ENCODE measurements around the gene MBD5. TPM values are rescaled to one million over a fixed set of nuclear protein-coding genes. Genes with fewer than 3 reads are reported as not detected.

The MBD5 gene
- total RNA-seq, 1 experiment from 2014 or later, result 12.6 TPM

GRCh38 chr2:148507970-148508369 is 487.1 kb downstream of the MBD5 start:
- no peak overlapping the region for H3K4me3 ChIP-seq
- no peak for DNase-seq (ENCODE audit: low read depth in 1 of 2, low spot score in 2 of 2)
- no peaks in the 10 kb centered on the region; the same call in 1 of the 2 replicates for H3K9me3 ChIP-seq (replicated peaks)
- H3K27ac ChIP-seq, result no peak overlapping the region
- no peaks in the 10 kb centered on the region for H3K27me3 ChIP-seq (replicated peaks)
- no peaks in the 10 kb centered on the region for H3K36me3 ChIP-seq
- peaks cover 9% of the 10 kb centered on the region for H3K4me1 ChIP-seq (replicated peaks)

- no peak overlapping the region for H3K4me3 ChIP-seq
These were observed 488.0 kb downstream of the MBD5 start for GRCh38 chr2:148508878-148509287.

GRCh38 chr2:148509288-148509902 is 488.5 kb downstream of the MBD5 start:
- H3K27ac ChIP-seq, result no peak overlapping the region
- H3K36me3 ChIP-seq, result no peaks in the 10 kb centered on the region
- no peaks in the 10 kb centered on the region for H3K27me3 ChIP-seq (replicated peaks)
- DNase-seq (ENCODE audit: low read depth in 1 of 2, low spot score in 2 of 2), result peak; percentile 74 to 78
- H3K9me3 ChIP-seq (replicated peaks), result no peaks in the 10 kb centered on the region; the same call in 1 of the 2 replicates
- H3K4me1 ChIP-seq (replicated peaks), result peaks cover 9% of the 10 kb centered on the region
- peak overlapping the region; percentile 4; the same call in 1 of the 2 replicates for H3K4me3 ChIP-seq

More at GRCh38 chr2:148508878-148509287, 488.0 kb downstream of the MBD5 start:
- DNase-seq (ENCODE audit: low read depth in 1 of 2, low spot score in 2 of 2), result no peak
- Histone ChIP-seq H3K36me3 (no peaks in the 10 kb centered on the region), H3K9me3 (replicated peaks) (no peaks in the 10 kb centered on the region; the same call in 1 of the 2 replicates), H3K27me3 (replicated peaks) (no peaks in the 10 kb centered on the region), H3K27ac (no peak overlapping the region), H3K4me1 (replicated peaks) (peaks cover 9% of the 10 kb centered on the region)

GRCh38 chr2:148511883-148512282 is 491.0 kb downstream of the MBD5 start:
- no peaks in the 10 kb centered on the region; the same call in 1 of the 2 replicates for H3K9me3 ChIP-seq (replicated peaks)
- no peak for DNase-seq (ENCODE audit: low read depth in 1 of 2, low spot score in 2 of 2)
- no peaks in the 10 kb centered on the region for H3K27me3 ChIP-seq (replicated peaks)
- peaks cover 9% of the 10 kb centered on the region for H3K4me1 ChIP-seq (replicated peaks)
- H3K36me3 ChIP-seq, result no peaks in the 10 kb centered on the region
- H3K4me3 ChIP-seq, result no peak overlapping the region
- no peak overlapping the region for H3K27ac ChIP-seq

- Histone ChIP-seq H3K36me3 (no peaks in the 10 kb centered on the region), H3K27me3 (replicated peaks) (no peaks in the 10 kb centered on the region), H3K4me3 (no peak overlapping the region), H3K27ac (no peak overlapping the region), H3K4me1 (replicated peaks) (peaks cover 9% of the 10 kb centered on the region), H3K9me3 (replicated peaks) (no peaks in the 10 kb centered on the region; the same call in 1 of the 2 replicates)
- no peak for DNase-seq (ENCODE audit: low read depth in 1 of 2, low spot score in 2 of 2)
These were observed 491.6 kb downstream of the MBD5 start for GRCh38 chr2:148512501-148512900.

- DNase-seq (ENCODE audit: low read depth in 1 of 2, low spot score in 2 of 2), result no peak
- Histone ChIP-seq H3K9me3 (replicated peaks) (no peaks in the 10 kb centered on the region; the same call in 1 of the 2 replicates), H3K4me1 (replicated peaks) (peaks cover 9% of the 10 kb centered on the region), H3K27me3 (replicated peaks) (no peaks in the 10 kb centered on the region), H3K27ac (no peak overlapping the region), H3K4me3 (no peak overlapping the region), H3K36me3 (no peaks in the 10 kb centered on the region)
These were observed 492.5 kb downstream of the MBD5 start for GRCh38 chr2:148513427-148513826.

GRCh38 chr2:148515120-148515519 is 494.2 kb downstream of the MBD5 start:
- Histone ChIP-seq H3K9me3 (replicated peaks) (no peaks in the 10 kb centered on the region), H3K36me3 (no peaks in the 10 kb centered on the region), H3K27ac (no peak overlapping the region), H3K27me3 (replicated peaks) (no peaks in the 10 kb centered on the region), H3K4me1 (replicated peaks) (no peaks in the 10 kb centered on the region; the same call in 1 of the 2 replicates), H3K4me3 (no peak overlapping the region)
- no peak for DNase-seq (ENCODE audit: low read depth in 1 of 2, low spot score in 2 of 2)

GRCh38 chr2:148515976-148516375 is 495.1 kb downstream of the MBD5 start:
- H3K4me1 ChIP-seq (replicated peaks), result no peaks in the 10 kb centered on the region; the same call in 1 of the 2 replicates
- no peak for DNase-seq (ENCODE audit: low read depth in 1 of 2, low spot score in 2 of 2)
- H3K27ac ChIP-seq, result no peak overlapping the region
- H3K4me3 ChIP-seq, result no peak overlapping the region
- H3K27me3 ChIP-seq (replicated peaks), result no peaks in the 10 kb centered on the region
- no peaks in the 10 kb centered on the region for H3K36me3 ChIP-seq
- no peaks in the 10 kb centered on the region for H3K9me3 ChIP-seq (replicated peaks)

GRCh38 chr2:148517296-148517695 is 496.4 kb downstream of the MBD5 start:
- H3K4me3 ChIP-seq, result no peak overlapping the region
- no peaks in the 10 kb centered on the region for H3K27me3 ChIP-seq (replicated peaks)
- H3K27ac ChIP-seq, result no peak overlapping the region
- no peaks in the 10 kb centered on the region; the same call in 1 of the 2 replicates for H3K4me1 ChIP-seq (replicated peaks)
- no peak for DNase-seq (ENCODE audit: low read depth in 1 of 2, low spot score in 2 of 2)
- no peaks in the 10 kb centered on the region for H3K9me3 ChIP-seq (replicated peaks)
- H3K36me3 ChIP-seq, result no peaks in the 10 kb centered on the region

- Histone ChIP-seq H3K27ac (no peak overlapping the region), H3K36me3 (no peaks in the 10 kb centered on the region), H3K27me3 (replicated peaks) (no peaks in the 10 kb centered on the region), H3K4me3 (no peak overlapping the region), H3K4me1 (replicated peaks) (no peaks in the 10 kb centered on the region; the same call in 1 of the 2 replicates), H3K9me3 (replicated peaks) (no peaks in the 10 kb centered on the region)
- DNase-seq (ENCODE audit: low read depth in 1 of 2, low spot score in 2 of 2), result no peak
These were observed 496.9 kb downstream of the MBD5 start for GRCh38 chr2:148517822-148518221.

- H3K27ac ChIP-seq, result no peak overlapping the region
- no peak overlapping the region for H3K4me3 ChIP-seq
- H3K27me3 ChIP-seq (replicated peaks), result no peaks in the 10 kb centered on the region
- no peaks in the 10 kb centered on the region; the same call in 1 of the 2 replicates for H3K4me1 ChIP-seq (replicated peaks)
- H3K36me3 ChIP-seq, result no peaks in the 10 kb centered on the region
- H3K9me3 ChIP-seq (replicated peaks), result no peaks in the 10 kb centered on the region
- no peak for DNase-seq (ENCODE audit: low read depth in 1 of 2, low spot score in 2 of 2)
These were observed 498.1 kb downstream of the MBD5 start for GRCh38 chr2:148519013-148519412.

- Histone ChIP-seq H3K9me3 (replicated peaks) (no peaks in the 10 kb centered on the region), H3K27me3 (replicated peaks) (no peaks in the 10 kb centered on the region), H3K27ac (no peak overlapping the region), H3K4me1 (replicated peaks) (no peaks in the 10 kb centered on the region; the same call in 1 of the 2 replicates), H3K4me3 (no peak overlapping the region), H3K36me3 (no peaks in the 10 kb centered on the region)
- no peak for DNase-seq (ENCODE audit: low read depth in 1 of 2, low spot score in 2 of 2)
These were observed 500.3 kb downstream of the MBD5 start for GRCh38 chr2:148521181-148521580.

- H3K4me1 ChIP-seq (replicated peaks), result no peaks in the 10 kb centered on the region
- DNase-seq (ENCODE audit: low read depth in 1 of 2, low spot score in 2 of 2), result no peak
These were observed 502.4 kb downstream of the MBD5 start for GRCh38 chr2:148523315-148523714.

GRCh38 chr2:148524519-148524919 is 503.6 kb downstream of the MBD5 start:
- H3K9me3 ChIP-seq (replicated peaks), result no peaks in the 10 kb centered on the region
- no peak for DNase-seq (ENCODE audit: low read depth in 1 of 2, low spot score in 2 of 2)
- H3K4me3 ChIP-seq, result no peak overlapping the region
- no peaks in the 10 kb centered on the region for H3K36me3 ChIP-seq
- no peaks in the 10 kb centered on the region for H3K27me3 ChIP-seq (replicated peaks)
- H3K27ac ChIP-seq, result no peak overlapping the region
- no peaks in the 10 kb centered on the region for H3K4me1 ChIP-seq (replicated peaks)

More at GRCh38 chr2:148523315-148523714, 502.4 kb downstream of the MBD5 start:
- Histone ChIP-seq H3K9me3 (replicated peaks) (no peaks in the 10 kb centered on the region), H3K27me3 (replicated peaks) (no peaks in the 10 kb centered on the region), H3K36me3 (no peaks in the 10 kb centered on the region), H3K4me3 (no peak overlapping the region), H3K27ac (no peak overlapping the region)
